WTC11 (cell line): ENCODE measurements around the gene CAV1.

Experiments used
- ESRRA ChIP-seq: sonication (generic); formaldehyde crosslinking; IDR thresholded peaks from 2 replicates; pipeline ENCODE4 v1.8.1; 2022; ENCODE audit warnings: mild to moderate bottlenecking, missing genetic modification reagents, borderline replicate concordance
- NR2C2 ChIP-seq: sonication (generic); formaldehyde crosslinking; IDR thresholded peaks from 2 replicates; pipeline ENCODE4 v1.8.0; 2022; ENCODE audit warnings: mild to moderate bottlenecking, missing genetic modification reagents
- SP1 ChIP-seq: sonication (generic); formaldehyde crosslinking; conservative IDR thresholded peaks from 2 replicates; pipeline ENCODE4 v1.8.1; 2022; ENCODE audit warnings: missing genetic modification reagents
- TEAD4 ChIP-seq: sonication (generic); formaldehyde crosslinking; IDR thresholded peaks from 2 replicates; pipeline ENCODE4 v1.8.0; 2022; ENCODE audit warnings: mild to moderate bottlenecking, missing genetic modification reagents
- ZNF138 ChIP-seq: sonication (generic); formaldehyde crosslinking; conservative IDR thresholded peaks from 2 replicates; pipeline ENCODE4 v1.8.1; 2022; ENCODE audit warnings: mild to moderate bottlenecking, moderate library complexity, missing genetic modification reagents
- TF ChIP-seq, protein P1 (sequence below): sonication (generic); formaldehyde crosslinking; IDR thresholded peaks from 2 replicates; pipeline ENCODE4 v1.8.0; 2023; ENCODE audit warnings: missing genetic modification reagents
- TF ChIP-seq, protein P2 (sequence below): sonication (generic); formaldehyde crosslinking; IDR thresholded peaks from 2 replicates; pipeline ENCODE4 v1.8.0; 2022; ENCODE audit warnings: mild to moderate bottlenecking, missing genetic modification reagents
- TF ChIP-seq, protein P3 (sequence below): fragments of 250-450 bp; sonication (Bioruptor Pico); IDR thresholded peaks from 2 replicates; pipeline ENCODE4 v2.1.2; 2022; ENCODE audit warnings: mild to moderate bottlenecking, moderate library complexity
- TF ChIP-seq, protein P4 (sequence below): fragments of 200-600 bp; IDR thresholded peaks from 2 replicates; pipeline ENCODE4 v1.8.0; 2022; ENCODE audit warnings: antibody characterized with exemption
- TF ChIP-seq, protein P5 (sequence below): sonication (generic); formaldehyde crosslinking; IDR thresholded peaks from 2 replicates; pipeline ENCODE4 v1.8.0; 2022; ENCODE audit warnings: mild to moderate bottlenecking, missing genetic modification reagents
- TF ChIP-seq, protein P6 (sequence below): sonication (generic); formaldehyde crosslinking; conservative IDR thresholded peaks from 2 replicates; pipeline ENCODE4 v1.8.1; 2023; ENCODE audit warnings: mild to moderate bottlenecking, low read depth, missing genetic modification reagents, moderate library complexity
- TF ChIP-seq, protein P7 (sequence below): sonication (generic); formaldehyde crosslinking; IDR thresholded peaks from 2 replicates; pipeline ENCODE4 v1.8.1; 2023; ENCODE audit warnings: mild to moderate bottlenecking, missing genetic modification reagents

DNA sequence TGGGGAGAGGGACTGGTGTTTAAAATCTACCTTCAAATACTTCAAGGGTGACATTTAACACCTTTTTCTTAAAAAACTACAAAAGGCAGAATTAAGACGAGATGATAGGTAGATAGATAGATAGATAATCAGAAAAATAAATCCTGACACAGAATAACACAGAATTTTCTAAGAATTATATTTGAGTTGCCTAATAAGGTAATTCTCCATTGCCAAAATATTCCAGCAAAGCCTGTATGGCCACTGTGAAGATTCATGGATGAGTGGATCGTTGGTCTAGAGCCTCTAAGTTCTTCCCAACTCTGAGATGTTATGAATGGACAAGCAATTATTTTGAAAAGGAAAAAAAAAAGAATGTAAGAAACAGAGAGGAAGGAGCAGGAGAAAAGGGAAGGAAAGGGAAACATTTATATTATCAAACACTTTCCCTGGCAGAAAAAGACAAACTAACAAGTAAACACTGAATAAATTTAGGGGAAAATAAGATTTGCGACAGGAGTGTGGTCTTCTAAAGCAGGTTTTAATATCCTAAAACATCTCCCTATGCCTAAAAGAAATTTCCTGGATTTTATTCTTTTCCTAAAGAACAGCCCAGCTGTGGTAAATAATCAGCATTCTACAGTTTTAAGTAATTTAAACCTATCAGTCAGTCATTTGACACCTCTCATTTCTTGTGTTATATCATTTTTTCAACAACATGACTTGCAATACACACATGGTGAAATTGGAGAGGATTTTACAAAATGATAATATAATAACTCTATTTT is 32.8 kb upstream of the CAV1 start:
- TF ChIP-seq, protein P1, sequence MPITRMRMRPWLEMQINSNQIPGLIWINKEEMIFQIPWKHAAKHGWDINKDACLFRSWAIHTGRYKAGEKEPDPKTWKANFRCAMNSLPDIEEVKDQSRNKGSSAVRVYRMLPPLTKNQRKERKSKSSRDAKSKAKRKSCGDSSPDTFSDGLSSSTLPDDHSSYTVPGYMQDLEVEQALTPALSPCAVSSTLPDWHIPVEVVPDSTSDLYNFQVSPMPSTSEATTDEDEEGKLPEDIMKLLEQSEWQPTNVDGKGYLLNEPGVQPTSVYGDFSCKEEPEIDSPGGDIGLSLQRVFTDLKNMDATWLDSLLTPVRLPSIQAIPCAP (CRISPR knock-in tag): no peak
- TF ChIP-seq, protein P2, sequence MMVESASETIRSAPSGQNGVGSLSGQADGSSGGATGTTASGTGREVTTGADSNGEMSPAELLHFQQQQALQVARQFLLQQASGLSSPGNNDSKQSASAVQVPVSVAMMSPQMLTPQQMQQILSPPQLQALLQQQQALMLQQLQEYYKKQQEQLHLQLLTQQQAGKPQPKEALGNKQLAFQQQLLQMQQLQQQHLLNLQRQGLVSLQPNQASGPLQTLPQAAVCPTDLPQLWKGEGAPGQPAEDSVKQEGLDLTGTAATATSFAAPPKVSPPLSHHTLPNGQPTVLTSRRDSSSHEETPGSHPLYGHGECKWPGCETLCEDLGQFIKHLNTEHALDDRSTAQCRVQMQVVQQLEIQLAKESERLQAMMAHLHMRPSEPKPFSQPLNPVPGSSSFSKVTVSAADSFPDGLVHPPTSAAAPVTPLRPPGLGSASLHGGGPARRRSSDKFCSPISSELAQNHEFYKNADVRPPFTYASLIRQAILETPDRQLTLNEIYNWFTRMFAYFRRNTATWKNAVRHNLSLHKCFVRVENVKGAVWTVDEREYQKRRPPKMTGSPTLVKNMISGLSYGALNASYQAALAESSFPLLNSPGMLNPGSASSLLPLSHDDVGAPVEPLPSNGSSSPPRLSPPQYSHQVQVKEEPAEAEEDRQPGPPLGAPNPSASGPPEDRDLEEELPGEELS (CRISPR knock-in tag): no peak
- TF ChIP-seq, protein P3, sequence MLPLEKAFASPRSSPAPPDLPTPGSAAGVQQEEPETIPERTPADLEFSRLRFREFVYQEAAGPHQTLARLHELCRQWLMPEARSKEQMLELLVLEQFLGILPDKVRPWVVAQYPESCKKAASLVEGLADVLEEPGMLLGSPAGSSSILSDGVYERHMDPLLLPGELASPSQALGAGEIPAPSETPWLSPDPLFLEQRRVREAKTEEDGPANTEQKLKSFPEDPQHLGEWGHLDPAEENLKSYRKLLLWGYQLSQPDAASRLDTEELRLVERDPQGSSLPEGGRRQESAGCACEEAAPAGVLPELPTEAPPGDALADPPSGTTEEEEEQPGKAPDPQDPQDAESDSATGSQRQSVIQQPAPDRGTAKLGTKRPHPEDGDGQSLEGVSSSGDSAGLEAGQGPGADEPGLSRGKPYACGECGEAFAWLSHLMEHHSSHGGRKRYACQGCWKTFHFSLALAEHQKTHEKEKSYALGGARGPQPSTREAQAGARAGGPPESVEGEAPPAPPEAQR (CRISPR knock-in tag): no peak
- TF ChIP-seq SP1 (CRISPR knock-in tag): no peak
- TF ChIP-seq ZNF138: no peak
- TF ChIP-seq, protein P4, sequence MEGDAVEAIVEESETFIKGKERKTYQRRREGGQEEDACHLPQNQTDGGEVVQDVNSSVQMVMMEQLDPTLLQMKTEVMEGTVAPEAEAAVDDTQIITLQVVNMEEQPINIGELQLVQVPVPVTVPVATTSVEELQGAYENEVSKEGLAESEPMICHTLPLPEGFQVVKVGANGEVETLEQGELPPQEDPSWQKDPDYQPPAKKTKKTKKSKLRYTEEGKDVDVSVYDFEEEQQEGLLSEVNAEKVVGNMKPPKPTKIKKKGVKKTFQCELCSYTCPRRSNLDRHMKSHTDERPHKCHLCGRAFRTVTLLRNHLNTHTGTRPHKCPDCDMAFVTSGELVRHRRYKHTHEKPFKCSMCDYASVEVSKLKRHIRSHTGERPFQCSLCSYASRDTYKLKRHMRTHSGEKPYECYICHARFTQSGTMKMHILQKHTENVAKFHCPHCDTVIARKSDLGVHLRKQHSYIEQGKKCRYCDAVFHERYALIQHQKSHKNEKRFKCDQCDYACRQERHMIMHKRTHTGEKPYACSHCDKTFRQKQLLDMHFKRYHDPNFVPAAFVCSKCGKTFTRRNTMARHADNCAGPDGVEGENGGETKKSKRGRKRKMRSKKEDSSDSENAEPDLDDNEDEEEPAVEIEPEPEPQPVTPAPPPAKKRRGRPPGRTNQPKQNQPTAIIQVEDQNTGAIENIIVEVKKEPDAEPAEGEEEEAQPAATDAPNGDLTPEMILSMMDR: no peak
- no peak for TF ChIP-seq ESRRA (CRISPR knock-in tag)
- TF ChIP-seq, protein P5, sequence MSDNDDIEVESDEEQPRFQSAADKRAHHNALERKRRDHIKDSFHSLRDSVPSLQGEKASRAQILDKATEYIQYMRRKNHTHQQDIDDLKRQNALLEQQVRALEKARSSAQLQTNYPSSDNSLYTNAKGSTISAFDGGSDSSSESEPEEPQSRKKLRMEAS (CRISPR knock-in tag): no peak
- TF ChIP-seq, protein P6, sequence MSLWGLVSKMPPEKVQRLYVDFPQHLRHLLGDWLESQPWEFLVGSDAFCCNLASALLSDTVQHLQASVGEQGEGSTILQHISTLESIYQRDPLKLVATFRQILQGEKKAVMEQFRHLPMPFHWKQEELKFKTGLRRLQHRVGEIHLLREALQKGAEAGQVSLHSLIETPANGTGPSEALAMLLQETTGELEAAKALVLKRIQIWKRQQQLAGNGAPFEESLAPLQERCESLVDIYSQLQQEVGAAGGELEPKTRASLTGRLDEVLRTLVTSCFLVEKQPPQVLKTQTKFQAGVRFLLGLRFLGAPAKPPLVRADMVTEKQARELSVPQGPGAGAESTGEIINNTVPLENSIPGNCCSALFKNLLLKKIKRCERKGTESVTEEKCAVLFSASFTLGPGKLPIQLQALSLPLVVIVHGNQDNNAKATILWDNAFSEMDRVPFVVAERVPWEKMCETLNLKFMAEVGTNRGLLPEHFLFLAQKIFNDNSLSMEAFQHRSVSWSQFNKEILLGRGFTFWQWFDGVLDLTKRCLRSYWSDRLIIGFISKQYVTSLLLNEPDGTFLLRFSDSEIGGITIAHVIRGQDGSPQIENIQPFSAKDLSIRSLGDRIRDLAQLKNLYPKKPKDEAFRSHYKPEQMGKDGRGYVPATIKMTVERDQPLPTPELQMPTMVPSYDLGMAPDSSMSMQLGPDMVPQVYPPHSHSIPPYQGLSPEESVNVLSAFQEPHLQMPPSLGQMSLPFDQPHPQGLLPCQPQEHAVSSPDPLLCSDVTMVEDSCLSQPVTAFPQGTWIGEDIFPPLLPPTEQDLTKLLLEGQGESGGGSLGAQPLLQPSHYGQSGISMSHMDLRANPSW: no peak
- TF ChIP-seq NR2C2 (CRISPR knock-in tag): no peak
- no peak for TF ChIP-seq TEAD4 (CRISPR knock-in tag)
- TF ChIP-seq, protein P7, sequence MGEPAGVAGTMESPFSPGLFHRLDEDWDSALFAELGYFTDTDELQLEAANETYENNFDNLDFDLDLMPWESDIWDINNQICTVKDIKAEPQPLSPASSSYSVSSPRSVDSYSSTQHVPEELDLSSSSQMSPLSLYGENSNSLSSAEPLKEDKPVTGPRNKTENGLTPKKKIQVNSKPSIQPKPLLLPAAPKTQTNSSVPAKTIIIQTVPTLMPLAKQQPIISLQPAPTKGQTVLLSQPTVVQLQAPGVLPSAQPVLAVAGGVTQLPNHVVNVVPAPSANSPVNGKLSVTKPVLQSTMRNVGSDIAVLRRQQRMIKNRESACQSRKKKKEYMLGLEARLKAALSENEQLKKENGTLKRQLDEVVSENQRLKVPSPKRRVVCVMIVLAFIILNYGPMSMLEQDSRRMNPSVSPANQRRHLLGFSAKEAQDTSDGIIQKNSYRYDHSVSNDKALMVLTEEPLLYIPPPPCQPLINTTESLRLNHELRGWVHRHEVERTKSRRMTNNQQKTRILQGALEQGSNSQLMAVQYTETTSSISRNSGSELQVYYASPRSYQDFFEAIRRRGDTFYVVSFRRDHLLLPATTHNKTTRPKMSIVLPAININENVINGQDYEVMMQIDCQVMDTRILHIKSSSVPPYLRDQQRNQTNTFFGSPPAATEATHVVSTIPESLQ (CRISPR knock-in tag): no peak
